Measurements from ENCODE around the gene TMEM63A.

DNA sequence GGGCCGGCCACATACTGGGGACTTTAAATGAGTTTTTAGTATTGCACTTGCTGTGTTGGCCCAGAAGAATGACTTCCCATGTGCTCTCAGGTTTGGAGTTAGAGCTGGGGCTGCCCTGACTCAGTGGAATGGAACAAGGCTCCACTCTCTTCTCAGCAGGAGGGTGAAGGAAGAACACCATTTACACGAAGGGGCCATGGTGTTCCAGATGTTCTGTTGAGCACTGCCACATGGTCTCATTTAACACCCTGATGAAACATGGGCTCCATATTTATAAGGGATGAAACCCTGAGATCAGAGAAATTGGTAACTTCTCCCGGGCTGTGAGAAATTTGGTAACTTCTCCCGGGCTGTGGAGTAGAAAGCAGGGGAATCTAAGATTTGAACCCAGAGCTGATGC lies 36.1 kb upstream of the TMEM63A start:
- TF ChIP-seq POLR2A (IDR thresholded peaks at IDR 0.05) (no peak), POLR2AphosphoS5 (IDR thresholded peaks at IDR 0.05; ENCODE audit: insufficient read depth in 1 of 2, low read depth in 1 of 2) (no peak)
- TF ChIP-seq, protein P1, sequence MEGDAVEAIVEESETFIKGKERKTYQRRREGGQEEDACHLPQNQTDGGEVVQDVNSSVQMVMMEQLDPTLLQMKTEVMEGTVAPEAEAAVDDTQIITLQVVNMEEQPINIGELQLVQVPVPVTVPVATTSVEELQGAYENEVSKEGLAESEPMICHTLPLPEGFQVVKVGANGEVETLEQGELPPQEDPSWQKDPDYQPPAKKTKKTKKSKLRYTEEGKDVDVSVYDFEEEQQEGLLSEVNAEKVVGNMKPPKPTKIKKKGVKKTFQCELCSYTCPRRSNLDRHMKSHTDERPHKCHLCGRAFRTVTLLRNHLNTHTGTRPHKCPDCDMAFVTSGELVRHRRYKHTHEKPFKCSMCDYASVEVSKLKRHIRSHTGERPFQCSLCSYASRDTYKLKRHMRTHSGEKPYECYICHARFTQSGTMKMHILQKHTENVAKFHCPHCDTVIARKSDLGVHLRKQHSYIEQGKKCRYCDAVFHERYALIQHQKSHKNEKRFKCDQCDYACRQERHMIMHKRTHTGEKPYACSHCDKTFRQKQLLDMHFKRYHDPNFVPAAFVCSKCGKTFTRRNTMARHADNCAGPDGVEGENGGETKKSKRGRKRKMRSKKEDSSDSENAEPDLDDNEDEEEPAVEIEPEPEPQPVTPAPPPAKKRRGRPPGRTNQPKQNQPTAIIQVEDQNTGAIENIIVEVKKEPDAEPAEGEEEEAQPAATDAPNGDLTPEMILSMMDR (IDR thresholded peaks at IDR 0.05): no peak
